Right atrium auricular region (tissue), 2 donors: Measurements from ENCODE around the gene VPS11. TPM values are rescaled to one million over a fixed set of nuclear protein-coding genes. Genes with fewer than 3 reads are reported as not detected.

Source experiments
- DNase-seq: peaks from one replicate; pipeline ENCODE4 v3.0.0-alpha.2; 2019; ENCODE audit warnings: low spot score
- H3K27ac ChIP-seq, 2 donors: fragments of 200-600 bp; sonication (generic); 1 replicate in 1 of 2; 2 replicates in 1 of 2; pipeline ENCODE4 v1.5.1; 2016 to 2019
- H3K27me3 ChIP-seq, 2 donors: fragments of 200-600 bp; sonication (generic); one replicate each; pipeline versions ENCODE4 v1.5.1 to v1.6.0; 2017 to 2019
- H3K36me3 ChIP-seq: fragments of 200-600 bp; sonication (generic); one replicate; pipeline ENCODE4 v1.5.1; 2016
- H3K4me1 ChIP-seq, 2 donors: fragments of 200-600 bp; sonication (generic); one replicate each; pipeline versions ENCODE4 v1.5.1 to v1.6.0; 2017 to 2019
- H3K4me3 ChIP-seq, 2 donors: fragments of 200-600 bp; sonication (generic); 1 replicate in 1 of 2; 2 replicates in 1 of 2; pipeline ENCODE4 v1.5.1; 2017 to 2019; ENCODE audit warnings: mild to moderate bottlenecking in 1 of 2, moderate library complexity in 1 of 2
- H3K9me3 ChIP-seq, 2 donors: fragments of 200-600 bp; sonication (generic); one replicate each; pipeline ENCODE4 v1.5.1; 2019
- CTCF ChIP-seq, 2 donors: fragments of 200-600 bp; sonication (generic); IDR thresholded peaks; one replicate each; pipeline ENCODE4 v1.5.1; 2019; ENCODE audit warnings: antibody characterized with exemption in 2 of 2
- microRNA-seq, 2 donors: library from miRNA; unstranded; fragments of <30 nt; microRNA quantifications; one replicate each; pipeline ENCODE4, GENCODE V29; 2016 to 2017; ENCODE audit warnings: borderline number of aligned reads in 2 of 2, borderline replicate concordance in 1 of 2
- total RNA-seq, 2 donors: library from RNA; depleted of rRNA; stranded (reverse); fragments of >200 nt; gene quantifications; one replicate each; pipeline ENCODE4 v1.1.0, GENCODE V29; 2016

VPS11 gene
- total RNA-seq, 2 donors from 2014 or later: 22.0 to 23.7 TPM

DNA sequence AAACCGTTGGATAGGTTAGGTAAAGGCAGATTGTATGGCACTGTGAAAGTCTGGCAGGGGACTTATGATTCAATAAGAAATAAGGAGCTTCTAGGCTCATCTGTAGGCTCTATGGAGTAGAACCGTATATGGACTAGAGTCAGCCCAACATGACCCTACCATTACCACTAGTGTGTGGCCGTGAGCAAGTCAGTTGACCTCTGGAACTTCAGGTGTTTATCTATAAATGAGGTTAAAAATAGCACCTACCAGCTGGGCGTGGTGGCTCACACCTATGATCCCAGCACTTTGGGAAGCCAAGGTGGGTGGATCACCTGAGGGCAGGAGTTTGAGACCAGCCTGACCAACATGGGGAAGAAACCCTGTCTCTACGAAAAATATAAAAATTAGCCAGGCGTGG, 58.2 kb downstream of the VPS11 start:
- peaks cover 0 to 22% of the 10 kb centered on the region in 2 donors for H3K4me1 ChIP-seq
- no peaks in the 10 kb centered on the region for H3K9me3 ChIP-seq
- peaks cover 28% of the 10 kb centered on the region for H3K36me3 ChIP-seq
- no peak for TF ChIP-seq CTCF (IDR thresholded peaks at IDR 0.05)
- H3K4me3 ChIP-seq: no peak overlapping the region
- H3K27ac ChIP-seq: no peak overlapping the region
- no peak for DNase-seq
- H3K27me3 ChIP-seq: no peaks in the 10 kb centered on the region

DNA sequence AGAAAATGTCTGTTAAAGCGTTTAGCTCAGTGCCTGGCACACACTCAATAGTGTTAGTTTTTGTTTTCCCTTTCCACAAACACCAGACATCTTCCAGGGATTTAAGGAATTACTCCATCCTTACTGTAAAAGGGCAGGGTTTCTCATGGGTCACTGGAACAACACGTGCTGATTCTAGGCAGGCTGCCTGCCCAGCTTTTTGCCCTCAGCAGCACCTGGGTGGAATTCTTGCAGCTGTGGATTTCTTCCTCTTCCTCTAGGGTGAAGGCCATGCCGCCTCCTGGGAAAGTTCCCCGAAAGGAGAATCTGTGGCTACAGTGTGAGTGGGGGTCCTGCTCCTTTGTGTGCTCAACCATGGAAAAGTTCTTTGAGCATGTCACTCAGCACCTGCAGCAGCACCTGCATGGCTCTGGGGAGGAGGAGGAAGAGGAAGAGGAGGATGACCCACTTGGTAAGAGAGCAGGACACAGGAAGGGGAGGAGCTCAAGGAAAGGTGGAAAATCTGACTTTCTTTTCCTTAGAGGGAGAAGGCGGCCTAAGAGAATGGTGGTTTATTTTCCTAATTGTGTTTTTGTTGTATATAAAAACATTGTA, 59.2 kb downstream of the VPS11 start:
- H3K27ac ChIP-seq: no peak overlapping the region

DNA sequence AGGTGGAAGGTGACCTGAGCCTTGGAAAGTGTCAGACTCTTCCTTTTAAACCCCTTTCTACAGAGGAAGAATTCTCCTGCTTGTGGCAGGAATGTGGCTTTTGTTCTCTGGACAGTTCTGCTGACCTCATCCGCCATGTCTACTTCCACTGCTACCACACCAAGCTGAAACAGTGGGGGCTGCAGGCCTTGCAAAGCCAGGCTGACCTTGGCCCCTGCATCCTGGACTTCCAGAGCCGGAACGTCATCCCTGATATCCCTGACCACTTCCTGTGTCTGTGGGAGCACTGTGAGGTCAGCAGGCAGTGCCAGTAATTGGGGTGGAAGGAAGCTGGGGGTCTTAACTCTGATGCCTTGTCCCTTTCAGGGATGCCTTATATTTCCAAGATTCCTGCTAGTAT, 63.0 kb downstream of the VPS11 start:
- no peak for DNase-seq
- Histone ChIP-seq H3K27ac (no peak overlapping the region), H3K27me3 (no peaks in the 10 kb centered on the region), H3K36me3 (peaks cover 59% of the 10 kb centered on the region), H3K4me1 (peaks cover 0 to 10% of the 10 kb centered on the region in 2 donors), H3K9me3 (no peaks in the 10 kb centered on the region), H3K4me3 (no peak overlapping the region)
- no peak for TF ChIP-seq CTCF (IDR thresholded peaks at IDR 0.05)

More for the DNA sequence above, 59.2 kb downstream of the VPS11 start:
- no peak for DNase-seq
- TF ChIP-seq CTCF (IDR thresholded peaks at IDR 0.05): no peak
- Histone ChIP-seq H3K4me3 (no peak overlapping the region), H3K27me3 (no peaks in the 10 kb centered on the region), H3K9me3 (no peaks in the 10 kb centered on the region), H3K4me1 (peaks cover 0 to 20% of the 10 kb centered on the region in 2 donors), H3K36me3 (peaks cover 36% of the 10 kb centered on the region)

Small RNA genes within 50 kb of the gene (microRNA-seq; reads per million reads assigned to microRNA genes)
- 0 to 0.71 reads per million in 2 donors for gene MIR3656

Other genes starting within 250 kb of the VPS11 start
- gene CXCR5, start 183.9 kb upstream of the VPS11 start, total RNA-seq: under 1 TPM in 1 of 2 donors, not detected in 1; 0.16 TPM
- 10 to 100 TPM; 17.5 to 43.7 TPM for gene BCL9L, start 141.9 kb upstream of the VPS11 start, total RNA-seq
- gene UPK2, start 111.5 kb upstream of the VPS11 start, total RNA-seq: not detected
- not detected for gene FOXR1, start 96.1 kb upstream of the VPS11 start, total RNA-seq
- gene CENATAC, start 69.7 kb upstream of the VPS11 start, total RNA-seq: 10 to 100 TPM in 1 of 2 donors, 1 to 10 TPM in 1; 8.7 to 11.9 TPM
- 1,000 to 10,000 TPM in 1 of 2 donors, 100 to 1,000 TPM in 1; 812 to 1,966 TPM for gene RPS25, start 49.5 kb upstream of the VPS11 start, total RNA-seq
- 10 to 100 TPM; 26.1 to 37.2 TPM for gene TRAPPC4, start 49.1 kb upstream of the VPS11 start, total RNA-seq
- gene SLC37A4, start 36.9 kb upstream of the VPS11 start, total RNA-seq: 10 to 100 TPM in 1 of 2 donors, 1 to 10 TPM in 1; 8.2 to 11.1 TPM
- gene HYOU1, start 10.6 kb upstream of the VPS11 start, total RNA-seq: 10 to 100 TPM; 56.8 to 69.7 TPM
- 10 to 100 TPM in 1 of 2 donors, 1 to 10 TPM in 1; 4.9 to 13.3 TPM for gene HMBS, start 17.1 kb downstream of the VPS11 start, total RNA-seq
- gene DPAGT1, start 34.0 kb downstream of the VPS11 start, total RNA-seq: 10 to 100 TPM; 15.8 to 18.6 TPM
- gene C2CD2L, start 39.5 kb downstream of the VPS11 start, total RNA-seq: 10 to 100 TPM; 10.0 to 14.2 TPM
- gene HINFP, start 53.8 kb downstream of the VPS11 start, total RNA-seq: 10 to 100 TPM; 11.2 to 18.1 TPM
- 1 to 10 TPM; 1.4 to 1.8 TPM for gene ABCG4, start 81.2 kb downstream of the VPS11 start, total RNA-seq
- gene NLRX1, start 100.9 kb downstream of the VPS11 start, total RNA-seq: 10 to 100 TPM; 16.9 to 24.3 TPM
- 1 to 10 TPM; 1.7 to 5.6 TPM for gene NHERF4, start 117.7 kb downstream of the VPS11 start, total RNA-seq
- 10 to 100 TPM in 1 of 2 donors, 1 to 10 TPM in 1; 8.5 to 14.5 TPM for gene CBL, start 138.5 kb downstream of the VPS11 start, total RNA-seq
- gene MCAM, start 249.3 kb downstream of the VPS11 start, total RNA-seq: 100 to 1,000 TPM; 356 to 509 TPM